Measurements from ENCODE around the gene HINT2. TPM values are rescaled to one million over a fixed set of nuclear protein-coding genes. Genes with fewer than 3 reads are reported as not detected.

HINT2 gene
- total RNA-seq, 1 donor from 2014 or later = 25.1 TPM

GRCh38 chr9:35829764-35830096 is 14.9 kb upstream of the HINT2 start:
- Histone ChIP-seq H3K9ac (ENCODE audit: low read depth in 1 of 3, low read length in 3 of 3) (peak overlapping the region; percentile 81 to 94 (median 87)), H3K4me3 (ENCODE audit: low read length in 3 of 3) (peak overlapping the region; percentile 79 to 95 (median 82)), H3K36me3 (ENCODE audit: control insufficient read depth in 3 of 3, insufficient read depth in 3 of 3, low read length in 3 of 3) (peaks cover 0 to under 1% (median 0%) of the 10 kb centered on the region in 3 donors), H3K9me3 (ENCODE audit: control insufficient read depth in 3 of 3, low read length in 3 of 3) (no peaks in the 10 kb centered on the region), H3K27me3 (ENCODE audit: control insufficient read depth in 3 of 3, insufficient read depth in 3 of 3, low read length in 3 of 3) (no peaks in the 10 kb centered on the region), H3K4me1 (ENCODE audit: control insufficient read depth in 3 of 3, insufficient read depth in 3 of 3, low read length in 3 of 3) (peaks cover 56 to 65% (median 65%) of the 10 kb centered on the region in 3 donors), H3K27ac (ENCODE audit: low read depth, low read length) (peak overlapping the region; percentile 83)

GRCh38 chr9:35829084-35829763 is 14.4 kb upstream of the HINT2 start, which contains the start of gene TMEM8B:
TMEM8B (plus strand) TSS chr9:35829228; CDS start chr9:35829448, 220 bp downstream.
- peaks cover 51 to 60% (median 60%) of the 10 kb centered on the region in 3 donors for H3K4me1 ChIP-seq (ENCODE audit: control insufficient read depth in 3 of 3, insufficient read depth in 3 of 3, low read length in 3 of 3)
- H3K4me3 ChIP-seq (ENCODE audit: low read length in 3 of 3) = peak within 1 kb of the TSS; percentile 79 to 95 (median 92)
- peak within 1 kb of the TSS; percentile 83 for H3K27ac ChIP-seq (ENCODE audit: low read depth, low read length)
- no peaks in the 10 kb centered on the region for H3K27me3 ChIP-seq (ENCODE audit: control insufficient read depth in 3 of 3, insufficient read depth in 3 of 3, low read length in 3 of 3)
- H3K36me3 ChIP-seq (ENCODE audit: control insufficient read depth in 3 of 3, insufficient read depth in 3 of 3, low read length in 3 of 3) = no peaks in the 10 kb centered on the region
- H3K9me3 ChIP-seq (ENCODE audit: control insufficient read depth in 3 of 3, low read length in 3 of 3) = no peaks in the 10 kb centered on the region
- H3K9ac ChIP-seq (ENCODE audit: low read depth in 1 of 3, low read length in 3 of 3) = peak within 1 kb of the TSS; percentile 87 to 94 (median 90)

GRCh38 chr9:35828716-35829083 is 13.9 kb upstream of the HINT2 start, which contains the start of gene FAM221B:
FAM221B (minus strand) TSS chr9:35828732; CDS start chr9:35826161, 2,571 bp downstream.
- Histone ChIP-seq H3K27ac (ENCODE audit: low read depth, low read length) (peak within 1 kb of the TSS; percentile 83), H3K27me3 (ENCODE audit: control insufficient read depth in 3 of 3, insufficient read depth in 3 of 3, low read length in 3 of 3) (no peaks in the 10 kb centered on the region), H3K4me1 (ENCODE audit: control insufficient read depth in 3 of 3, insufficient read depth in 3 of 3, low read length in 3 of 3) (peaks cover 46 to 55% (median 55%) of the 10 kb centered on the region in 3 donors), H3K36me3 (ENCODE audit: control insufficient read depth in 3 of 3, insufficient read depth in 3 of 3, low read length in 3 of 3) (no peaks in the 10 kb centered on the region), H3K9ac (ENCODE audit: low read depth in 1 of 3, low read length in 3 of 3) (peak within 1 kb of the TSS; percentile 87 to 94 (median 90)), H3K9me3 (ENCODE audit: control insufficient read depth in 3 of 3, low read length in 3 of 3) (no peaks in the 10 kb centered on the region), H3K4me3 (ENCODE audit: low read length in 3 of 3) (peak within 1 kb of the TSS; percentile 79 to 95 (median 92))

GRCh38 chr9:35827486-35827885 is 12.6 kb upstream of the HINT2 start:
- no peak overlapping the region for H3K27ac ChIP-seq (ENCODE audit: low read depth, low read length)
- no peaks in the 10 kb centered on the region for H3K9me3 ChIP-seq (ENCODE audit: control insufficient read depth in 3 of 3, low read length in 3 of 3)
- no peak overlapping the region for H3K9ac ChIP-seq (ENCODE audit: low read depth in 1 of 3, low read length in 3 of 3)
- no peaks in the 10 kb centered on the region for H3K27me3 ChIP-seq (ENCODE audit: control insufficient read depth in 3 of 3, insufficient read depth in 3 of 3, low read length in 3 of 3)
- H3K4me1 ChIP-seq (ENCODE audit: control insufficient read depth in 3 of 3, insufficient read depth in 3 of 3, low read length in 3 of 3) = peaks cover 34 to 43% (median 43%) of the 10 kb centered on the region in 3 donors
- no peak overlapping the region for H3K4me3 ChIP-seq (ENCODE audit: low read length in 3 of 3)
- H3K36me3 ChIP-seq (ENCODE audit: control insufficient read depth in 3 of 3, insufficient read depth in 3 of 3, low read length in 3 of 3) = no peaks in the 10 kb centered on the region

- Histone ChIP-seq H3K27ac (ENCODE audit: low read depth, low read length) (no peak overlapping the region), H3K36me3 (ENCODE audit: control insufficient read depth in 3 of 3, insufficient read depth in 3 of 3, low read length in 3 of 3) (no peaks in the 10 kb centered on the region), H3K9ac (ENCODE audit: low read depth in 1 of 3, low read length in 3 of 3) (no peak overlapping the region), H3K4me3 (ENCODE audit: low read length in 3 of 3) (no peak overlapping the region), H3K4me1 (ENCODE audit: control insufficient read depth in 3 of 3, insufficient read depth in 3 of 3, low read length in 3 of 3) (peaks cover 21 to 30% (median 30%) of the 10 kb centered on the region in 3 donors), H3K9me3 (ENCODE audit: control insufficient read depth in 3 of 3, low read length in 3 of 3) (no peaks in the 10 kb centered on the region), H3K27me3 (ENCODE audit: control insufficient read depth in 3 of 3, insufficient read depth in 3 of 3, low read length in 3 of 3) (no peaks in the 10 kb centered on the region)
Measured at GRCh38 chr9:35826071-35826701, 11.3 kb upstream of the HINT2 start.

GRCh38 chr9:35822926-35823325 is 8.1 kb upstream of the HINT2 start:
- no peak overlapping the region for H3K9ac ChIP-seq (ENCODE audit: low read depth in 1 of 3, low read length in 3 of 3)
- no peaks in the 10 kb centered on the region for H3K9me3 ChIP-seq (ENCODE audit: control insufficient read depth in 3 of 3, low read length in 3 of 3)
- no peak overlapping the region for H3K4me3 ChIP-seq (ENCODE audit: low read length in 3 of 3)
- peaks cover 0 to 5% (median 4%) of the 10 kb centered on the region in 3 donors for H3K4me1 ChIP-seq (ENCODE audit: control insufficient read depth in 3 of 3, insufficient read depth in 3 of 3, low read length in 3 of 3)
- no peak overlapping the region for H3K27ac ChIP-seq (ENCODE audit: low read depth, low read length)
- peaks cover 0 to 2% (median 0%) of the 10 kb centered on the region in 3 donors for H3K36me3 ChIP-seq (ENCODE audit: control insufficient read depth in 3 of 3, insufficient read depth in 3 of 3, low read length in 3 of 3)
- no peaks in the 10 kb centered on the region for H3K27me3 ChIP-seq (ENCODE audit: control insufficient read depth in 3 of 3, insufficient read depth in 3 of 3, low read length in 3 of 3)

GRCh38 chr9:35820076-35820475 is 5.2 kb upstream of the HINT2 start:
- peaks cover 0 to 2% (median 0%) of the 10 kb centered on the region in 3 donors for H3K36me3 ChIP-seq (ENCODE audit: control insufficient read depth in 3 of 3, insufficient read depth in 3 of 3, low read length in 3 of 3)
- H3K9ac ChIP-seq (ENCODE audit: low read depth in 1 of 3, low read length in 3 of 3) = no peak overlapping the region
- H3K4me1 ChIP-seq (ENCODE audit: control insufficient read depth in 3 of 3, insufficient read depth in 3 of 3, low read length in 3 of 3) = no peaks in the 10 kb centered on the region
- H3K4me3 ChIP-seq (ENCODE audit: low read length in 3 of 3) = no peak overlapping the region
- H3K27ac ChIP-seq (ENCODE audit: low read depth, low read length) = no peak overlapping the region
- H3K9me3 ChIP-seq (ENCODE audit: control insufficient read depth in 3 of 3, low read length in 3 of 3) = no peaks in the 10 kb centered on the region
- no peaks in the 10 kb centered on the region for H3K27me3 ChIP-seq (ENCODE audit: control insufficient read depth in 3 of 3, insufficient read depth in 3 of 3, low read length in 3 of 3)

- Histone ChIP-seq H3K9me3 (ENCODE audit: control insufficient read depth in 3 of 3, low read length in 3 of 3) (no peaks in the 10 kb centered on the region), H3K27me3 (ENCODE audit: control insufficient read depth in 3 of 3, insufficient read depth in 3 of 3, low read length in 3 of 3) (no peaks in the 10 kb centered on the region), H3K4me3 (ENCODE audit: low read length in 3 of 3) (no peak overlapping the region), H3K27ac (ENCODE audit: low read depth, low read length) (no peak overlapping the region), H3K4me1 (ENCODE audit: control insufficient read depth in 3 of 3, insufficient read depth in 3 of 3, low read length in 3 of 3) (peaks cover 10 to 14% (median 10%) of the 10 kb centered on the region in 3 donors), H3K36me3 (ENCODE audit: control insufficient read depth in 3 of 3, insufficient read depth in 3 of 3, low read length in 3 of 3) (peaks cover 0 to 4% (median 0%) of the 10 kb centered on the region in 3 donors), H3K9ac (ENCODE audit: low read depth in 1 of 3, low read length in 3 of 3) (no peak overlapping the region)
Measured at GRCh38 chr9:35818341-35818740, 3.5 kb upstream of the HINT2 start.

GRCh38 chr9:35816708-35817107 is 1.9 kb upstream of the HINT2 start:
- H3K36me3 ChIP-seq (ENCODE audit: control insufficient read depth in 3 of 3, insufficient read depth in 3 of 3, low read length in 3 of 3) = peaks cover 0 to 4% (median 0%) of the 10 kb centered on the region in 3 donors
- no peak overlapping the region for H3K27ac ChIP-seq (ENCODE audit: low read depth, low read length)
- no peaks in the 10 kb centered on the region for H3K9me3 ChIP-seq (ENCODE audit: control insufficient read depth in 3 of 3, low read length in 3 of 3)
- no peak overlapping the region for H3K9ac ChIP-seq (ENCODE audit: low read depth in 1 of 3, low read length in 3 of 3)
- H3K4me1 ChIP-seq (ENCODE audit: control insufficient read depth in 3 of 3, insufficient read depth in 3 of 3, low read length in 3 of 3) = peaks cover 25 to 30% (median 26%) of the 10 kb centered on the region in 3 donors
- no peak overlapping the region for H3K4me3 ChIP-seq (ENCODE audit: low read length in 3 of 3)
- no peaks in the 10 kb centered on the region for H3K27me3 ChIP-seq (ENCODE audit: control insufficient read depth in 3 of 3, insufficient read depth in 3 of 3, low read length in 3 of 3)

Data from skeletal muscle tissue (tissue), 4 donors.